NCI-H1048 (cell line): ENCODE data around the gene STAB2.

ENCODE experiments used
- DNase-seq: peaks from one replicate; lab custom pipeline; 2025; lab: John Stamatoyannopoulos, UW

Gene STAB2

GRCh38 chr12:103782399-103782798 is 195.3 kb downstream of the STAB2 start:
- no peak for DNase-seq

DNA sequence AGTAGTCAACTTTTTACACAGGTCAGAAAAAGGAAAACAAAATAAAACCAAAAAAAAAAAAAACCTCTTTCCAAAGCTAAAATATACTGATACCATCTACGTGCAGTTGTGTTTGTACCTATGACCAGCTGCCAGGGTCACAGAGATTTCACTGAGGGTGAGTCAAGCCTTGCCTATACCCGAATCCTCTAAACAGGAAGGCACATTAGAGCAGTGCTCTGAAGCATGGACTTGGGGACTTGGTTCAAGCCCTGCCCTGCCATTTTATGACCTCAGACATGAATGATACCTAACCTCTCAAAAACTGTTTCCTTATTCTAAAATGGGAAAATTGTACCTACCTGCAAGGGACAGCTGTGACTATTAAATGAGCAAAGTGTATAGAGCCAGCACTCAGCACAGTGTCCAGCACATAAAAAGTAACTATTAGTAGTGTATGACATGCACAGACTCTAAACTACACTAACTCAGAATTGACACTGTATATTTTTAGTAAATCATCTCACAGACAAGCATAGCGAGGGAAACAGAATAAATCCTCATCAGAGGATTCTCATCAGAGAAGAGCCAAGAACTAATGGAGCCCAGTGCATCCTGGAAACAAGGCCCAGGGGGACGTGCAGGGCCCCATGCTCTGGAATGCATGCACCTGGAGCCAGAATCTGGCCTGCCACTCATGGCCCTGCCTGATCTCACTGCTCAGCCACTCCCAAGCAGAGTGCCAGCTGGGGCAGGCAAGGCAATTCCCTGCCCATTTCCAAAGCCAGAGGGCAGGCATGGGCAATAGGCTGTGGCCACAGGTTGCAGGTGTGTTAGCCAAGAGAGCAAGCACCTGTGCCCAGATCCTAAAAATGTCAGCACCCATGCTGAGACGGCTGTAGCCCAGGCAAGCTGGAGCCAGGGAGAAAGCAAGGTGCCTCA is 196.9 kb downstream of the STAB2 start:
- DNase-seq, result no peak

- no peak for DNase-seq
Measured at GRCh38 chr12:103785243-103786031, 198.4 kb downstream of the STAB2 start.

DNA sequence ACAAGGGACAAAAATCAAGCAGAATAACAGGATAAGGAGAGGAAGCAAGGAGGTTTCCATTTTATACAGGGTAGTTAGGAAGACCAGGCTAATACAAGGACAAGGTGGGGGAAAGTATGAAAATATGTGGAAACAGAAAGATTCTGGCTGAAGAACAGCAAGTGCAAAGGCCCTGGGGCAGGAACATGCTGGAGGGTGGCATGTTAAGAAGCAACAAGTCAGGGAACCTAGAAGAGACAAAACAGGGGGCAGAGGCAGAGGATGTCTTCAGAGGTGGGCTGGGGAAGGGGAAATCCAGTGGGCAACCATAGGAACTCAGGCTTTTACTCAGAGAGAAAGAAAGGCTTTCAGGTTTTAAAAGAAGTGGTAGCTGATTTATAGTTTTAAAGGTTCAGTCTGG is 199.1 kb downstream of the STAB2 start:
- no peak for DNase-seq

DNA sequence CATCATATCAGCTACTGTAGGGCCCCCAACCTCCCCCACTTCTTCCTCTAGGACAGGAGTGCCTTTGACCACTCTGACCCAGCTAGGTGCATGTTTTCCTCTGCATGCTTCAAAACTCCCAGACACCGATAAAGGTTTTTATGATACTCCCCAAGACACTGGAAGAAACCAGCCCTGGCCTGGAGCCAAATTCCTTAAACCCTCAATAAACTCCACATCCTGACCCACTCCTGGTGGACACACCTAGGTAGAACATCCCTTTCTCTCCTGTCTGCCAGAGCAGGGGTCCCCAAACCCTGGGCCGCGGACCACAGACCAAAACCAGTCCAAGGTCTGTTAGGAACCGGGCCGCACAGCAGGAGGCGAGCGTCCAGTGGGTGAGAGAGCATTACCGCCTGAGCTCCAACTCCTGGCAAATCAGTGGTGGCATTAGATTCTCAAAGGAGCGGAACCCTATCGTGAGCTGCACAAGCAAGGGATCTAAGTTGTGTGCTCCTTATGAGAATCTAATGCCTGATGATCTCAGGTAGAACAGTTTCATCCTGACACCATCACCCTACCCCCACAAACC is 204.4 kb downstream of the STAB2 start:
- no peak for DNase-seq

DNA sequence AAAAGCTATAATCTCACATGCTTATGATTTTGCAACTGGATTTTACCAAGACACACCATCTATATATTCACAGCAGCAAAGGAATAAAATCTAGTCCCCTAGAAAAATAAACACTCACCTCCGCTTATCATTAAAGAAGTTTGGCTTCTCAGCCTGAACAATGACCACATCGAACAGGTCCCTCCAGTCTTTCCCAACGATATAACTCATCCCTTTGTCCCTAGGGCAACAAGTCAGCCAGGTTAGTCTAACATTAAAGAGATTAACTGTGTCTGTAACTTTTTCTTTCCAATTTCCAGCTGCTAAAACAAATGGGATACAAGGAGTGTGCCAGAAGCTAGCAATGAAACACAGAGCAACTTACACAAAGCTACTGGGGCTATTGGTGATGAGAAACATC is 206.0 kb downstream of the STAB2 start:
- no peak for DNase-seq

DNA sequence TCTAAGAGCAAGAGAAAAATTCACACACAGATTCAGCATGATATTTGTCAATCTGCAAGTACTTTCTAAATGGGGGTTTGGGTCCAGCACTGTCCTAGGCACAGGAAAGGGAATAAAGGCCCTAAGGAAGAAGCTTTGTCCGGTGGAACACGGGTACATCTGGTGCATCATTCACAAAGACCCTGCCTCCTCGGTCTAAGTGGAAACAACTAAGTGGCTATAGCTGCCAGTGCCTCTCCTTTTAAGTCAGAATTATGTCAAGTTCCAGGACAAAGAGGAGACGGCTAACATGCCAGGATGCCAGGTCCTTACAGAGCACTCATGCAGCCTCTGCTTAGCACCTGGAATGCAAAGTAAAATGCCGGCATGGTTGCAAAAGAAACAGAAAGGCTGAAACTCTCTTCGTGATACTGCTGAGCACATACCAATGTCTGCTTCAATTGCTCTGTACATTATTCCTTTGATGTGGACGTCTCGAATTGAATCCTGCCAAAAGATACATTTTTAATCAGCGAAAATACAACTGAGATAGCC is 206.5 kb downstream of the STAB2 start:
- no peak for DNase-seq

- no peak for DNase-seq
Measured at GRCh38 chr12:103794309-103795213, 207.5 kb downstream of the STAB2 start.

DNA sequence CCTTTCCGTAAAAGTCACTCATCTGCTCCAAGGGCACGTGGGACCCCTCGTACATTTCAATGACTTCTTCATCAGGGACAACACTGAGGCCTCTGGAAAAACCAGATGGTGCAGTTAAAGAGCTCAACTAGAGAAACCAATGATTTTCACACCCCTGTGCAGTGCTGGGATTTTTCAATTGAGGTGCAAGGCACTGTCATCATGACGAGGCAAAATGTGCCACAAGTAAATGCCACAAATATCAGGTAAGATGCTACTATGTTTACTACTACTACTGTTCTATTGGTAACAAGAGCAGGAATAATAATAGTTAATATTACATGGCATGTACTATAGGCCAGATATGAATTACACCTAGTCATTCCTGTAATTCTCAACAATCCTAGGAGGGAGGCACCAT is 211.5 kb downstream of the STAB2 start:
- DNase-seq, result no peak

- no peak for DNase-seq
Measured at GRCh38 chr12:103799504-103799856, 212.4 kb downstream of the STAB2 start.

GRCh38 chr12:103799857-103800771 is 213.0 kb downstream of the STAB2 start:
- DNase-seq, result no peak

DNA sequence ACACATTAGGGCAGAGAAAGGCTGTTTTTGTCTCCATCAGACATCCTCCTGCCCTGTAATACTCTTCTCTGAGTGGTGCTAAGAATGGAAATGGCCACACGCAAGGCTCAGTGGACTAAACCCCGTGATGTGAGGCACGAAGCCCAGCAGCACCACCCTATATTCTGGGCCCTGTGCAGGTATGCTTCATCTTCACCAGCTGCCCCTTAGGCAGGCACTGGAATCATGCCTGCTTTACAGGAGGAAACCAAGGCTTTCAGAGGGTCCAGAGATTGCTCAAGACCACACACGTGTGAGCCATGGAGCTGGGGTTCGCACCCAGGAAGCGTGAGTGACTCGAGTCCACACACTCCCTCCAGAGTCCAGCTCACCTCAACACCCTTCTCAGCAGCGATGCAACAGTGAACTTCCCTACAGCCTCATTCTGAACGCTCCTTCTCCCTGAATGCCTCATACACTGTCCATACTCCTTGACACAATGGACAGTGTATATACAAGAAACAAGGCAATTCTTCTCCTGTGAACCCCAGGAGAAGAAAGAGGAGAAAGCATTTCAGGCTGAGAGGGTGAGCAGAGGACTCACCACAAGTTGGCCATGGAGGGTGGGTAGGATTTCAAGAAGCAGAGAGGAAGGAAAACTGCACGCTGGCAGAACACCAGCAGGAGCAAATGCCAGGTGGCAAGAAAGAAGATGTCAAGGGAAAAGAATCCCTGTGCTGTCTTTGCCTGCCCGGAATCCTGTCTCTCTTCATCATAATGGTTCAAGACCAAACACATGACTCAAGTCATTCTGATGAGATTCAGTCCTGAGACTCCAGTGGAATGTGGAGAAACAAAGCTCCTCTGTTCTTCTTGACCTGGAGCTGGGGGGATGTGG is 214.9 kb downstream of the STAB2 start:
- DNase-seq, result no peak

DNA sequence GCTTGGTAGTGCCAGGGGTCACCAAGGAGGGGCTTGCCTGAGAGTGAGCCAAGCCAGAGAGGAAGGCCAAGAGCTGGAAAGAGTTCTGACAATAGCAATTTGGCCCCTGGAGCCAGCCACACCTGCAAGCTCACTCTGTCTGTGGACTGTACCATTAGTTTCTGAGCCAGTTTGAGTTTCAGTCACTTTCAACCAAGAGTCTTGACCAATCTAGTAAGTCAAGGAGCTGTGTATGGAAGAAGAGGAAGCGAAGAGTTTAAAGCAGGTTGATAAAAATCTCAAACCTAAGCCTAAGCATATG is 215.5 kb downstream of the STAB2 start:
- DNase-seq, result no peak

- DNase-seq, result no peak
Measured at GRCh38 chr12:103803847-103804246, 216.8 kb downstream of the STAB2 start.

GRCh38 chr12:103805655-103806360 is 218.7 kb downstream of the STAB2 start:
- DNase-seq, result no peak

GRCh38 chr12:103806803-103807202 is 219.7 kb downstream of the STAB2 start:
- no peak for DNase-seq

DNA sequence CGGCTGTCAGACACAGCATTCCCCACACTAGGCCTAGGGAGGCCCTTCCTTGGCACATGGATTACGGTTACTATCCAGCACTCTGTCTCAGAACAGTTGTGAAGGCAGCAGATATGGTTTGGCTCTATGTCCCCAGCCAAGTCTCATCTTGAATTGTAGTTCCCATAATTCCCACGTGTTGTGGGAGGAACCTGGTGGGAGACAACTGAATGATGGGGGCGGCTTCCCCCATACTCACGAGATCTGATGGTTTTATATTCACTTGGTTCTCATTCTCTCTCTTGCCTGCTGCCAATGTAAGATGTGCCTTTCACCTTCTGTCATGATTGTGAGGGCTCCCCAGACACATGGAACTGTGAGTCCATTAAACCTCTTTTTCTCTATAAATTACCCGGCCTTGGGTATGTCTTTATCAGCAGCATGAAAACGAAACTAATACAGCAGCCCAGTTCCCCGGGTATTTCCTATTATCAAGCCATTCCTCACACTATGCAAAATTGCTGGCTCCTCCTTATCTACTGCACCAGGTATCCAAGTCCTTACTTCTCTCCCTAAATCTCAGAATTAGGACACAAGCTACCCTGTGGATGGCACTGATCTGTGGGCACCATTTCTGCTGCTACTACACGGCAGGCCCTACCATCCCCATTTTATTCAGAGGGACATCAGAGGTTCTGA is 220.6 kb downstream of the STAB2 start:
- DNase-seq, result no peak

- no peak for DNase-seq
Measured at GRCh38 chr12:103808239-103808880, 221.3 kb downstream of the STAB2 start.
